Measurements from ENCODE around the gene PSMD6.

DNA sequence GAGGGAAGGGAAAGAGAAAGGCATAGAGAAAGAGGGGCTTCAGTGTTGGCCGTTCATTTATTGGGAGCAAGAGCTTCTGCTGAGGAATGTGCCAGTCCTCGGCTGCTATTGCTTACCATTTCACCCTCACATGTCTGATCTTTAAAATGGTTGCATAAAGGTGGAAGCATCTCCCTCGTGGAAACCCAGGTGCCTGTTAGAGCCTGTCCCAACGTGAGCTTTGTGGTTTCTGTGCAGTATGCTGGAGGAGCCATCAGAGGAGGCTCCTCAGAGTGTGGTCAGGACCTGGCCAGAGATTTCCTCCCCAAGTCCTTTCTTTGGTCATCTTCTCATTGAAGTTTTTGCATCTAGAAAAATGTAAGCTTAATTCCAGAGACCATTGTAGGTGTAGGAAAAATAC lies 34.4 kb downstream of the PSMD6 start:
- TF ChIP-seq, protein P1, sequence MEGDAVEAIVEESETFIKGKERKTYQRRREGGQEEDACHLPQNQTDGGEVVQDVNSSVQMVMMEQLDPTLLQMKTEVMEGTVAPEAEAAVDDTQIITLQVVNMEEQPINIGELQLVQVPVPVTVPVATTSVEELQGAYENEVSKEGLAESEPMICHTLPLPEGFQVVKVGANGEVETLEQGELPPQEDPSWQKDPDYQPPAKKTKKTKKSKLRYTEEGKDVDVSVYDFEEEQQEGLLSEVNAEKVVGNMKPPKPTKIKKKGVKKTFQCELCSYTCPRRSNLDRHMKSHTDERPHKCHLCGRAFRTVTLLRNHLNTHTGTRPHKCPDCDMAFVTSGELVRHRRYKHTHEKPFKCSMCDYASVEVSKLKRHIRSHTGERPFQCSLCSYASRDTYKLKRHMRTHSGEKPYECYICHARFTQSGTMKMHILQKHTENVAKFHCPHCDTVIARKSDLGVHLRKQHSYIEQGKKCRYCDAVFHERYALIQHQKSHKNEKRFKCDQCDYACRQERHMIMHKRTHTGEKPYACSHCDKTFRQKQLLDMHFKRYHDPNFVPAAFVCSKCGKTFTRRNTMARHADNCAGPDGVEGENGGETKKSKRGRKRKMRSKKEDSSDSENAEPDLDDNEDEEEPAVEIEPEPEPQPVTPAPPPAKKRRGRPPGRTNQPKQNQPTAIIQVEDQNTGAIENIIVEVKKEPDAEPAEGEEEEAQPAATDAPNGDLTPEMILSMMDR (IDR thresholded peaks at IDR 0.05), result no peak
- TF ChIP-seq POLR2AphosphoS5 (IDR thresholded peaks at IDR 0.05) (no peak), POLR2A (IDR thresholded peaks at IDR 0.05) (no peak)
